GM19351 (cell line): ENCODE measurements around the gene PKNOX2.

Experiments used
- ATAC-seq: cut with Tn5 transposase; IDR thresholded peaks from one replicate; pipeline ENCODE4 v1.9.1; 2021; ENCODE audit warnings: mild to moderate bottlenecking, moderate library complexity; ENCODE audit not compliant: unreplicated experiment

The PKNOX2 gene

GRCh38 chr11:125164422-125165110, at the start of gene PKNOX2:
TSS of gene PKNOX2 (plus strand) at chr11:125164751. CDS start at chr11:125351306, 186,555 bp downstream.
- peak; percentile 57 for ATAC-seq

- ATAC-seq = no peak
Measured at GRCh38 chr11:125117429-125117828, 47.1 kb upstream of the PKNOX2 start.

GRCh38 chr11:125123194-125123946, 41.2 kb upstream of the PKNOX2 start:
- no peak for ATAC-seq

GRCh38 chr11:125123947-125124617, 40.5 kb upstream of the PKNOX2 start:
- ATAC-seq = peak; percentile 90

- no peak for ATAC-seq
Measured at GRCh38 chr11:125124618-125124992, 39.9 kb upstream of the PKNOX2 start.

- no peak for ATAC-seq
Measured at GRCh38 chr11:125128450-125128849, 36.1 kb upstream of the PKNOX2 start.

GRCh38 chr11:125129316-125129993, 35.1 kb upstream of the PKNOX2 start:
- no peak for ATAC-seq

- no peak for ATAC-seq
Measured at GRCh38 chr11:125132071-125132470, 32.5 kb upstream of the PKNOX2 start.

GRCh38 chr11:125132596-125132995, 32.0 kb upstream of the PKNOX2 start:
- ATAC-seq = no peak

- no peak for ATAC-seq
Measured at GRCh38 chr11:125136001-125136400, 28.6 kb upstream of the PKNOX2 start.

- ATAC-seq = no peak
Measured at GRCh38 chr11:125138966-125139365, 25.6 kb upstream of the PKNOX2 start.

- no peak for ATAC-seq
Measured at GRCh38 chr11:125139778-125140177, 24.8 kb upstream of the PKNOX2 start.

GRCh38 chr11:125140233-125140632, 24.3 kb upstream of the PKNOX2 start:
- ATAC-seq = no peak

- ATAC-seq = no peak
Measured at GRCh38 chr11:125141178-125141577, 23.4 kb upstream of the PKNOX2 start.

GRCh38 chr11:125141686-125142535, 22.6 kb upstream of the PKNOX2 start:
- peak; percentile 90 for ATAC-seq

GRCh38 chr11:125146232-125146631, 18.3 kb upstream of the PKNOX2 start:
- ATAC-seq = no peak

- no peak for ATAC-seq
Measured at GRCh38 chr11:125147280-125147679, 17.3 kb upstream of the PKNOX2 start.

GRCh38 chr11:125148011-125148410, 16.5 kb upstream of the PKNOX2 start:
- no peak for ATAC-seq

- no peak for ATAC-seq
Measured at GRCh38 chr11:125148743-125149142, 15.8 kb upstream of the PKNOX2 start.

GRCh38 chr11:125153837-125154236, 10.7 kb upstream of the PKNOX2 start:
- no peak for ATAC-seq
